Tibial artery (tissue), 4 donors: ENCODE results near the gene SYS1.

Source experiments
- DNase-seq, 2 donors: peaks; one replicate each; pipeline ENCODE4 v3.0.0-alpha.2; 2019
- H3K27ac ChIP-seq, 2 donors: fragments of 200-600 bp; sonication (generic) in 1 of 2; 1 replicate in 1 of 2; 2 replicates in 1 of 2; pipeline ENCODE4 v1.5.1; 2018 to 2019; ENCODE audit warnings: mild to moderate bottlenecking in 1 of 2
- H3K27me3 ChIP-seq, 2 donors: fragments of 200-600 bp; sonication (generic) in 1 of 2; one replicate each; pipeline versions ENCODE4 v1.5.1 to v1.6.0; 2016 to 2019
- H3K36me3 ChIP-seq, 3 donors: fragments of 200-600 bp; sonication (generic) in 2 of 3; one replicate each; pipeline ENCODE4 v1.5.1; 2016 to 2019; ENCODE audit warnings: mild to moderate bottlenecking in 2 of 3
- H3K4me1 ChIP-seq, 4 donors: fragments of 200-600 bp; sonication (generic) in 2 of 4; 1 replicate in 3 of 4; 2 replicates in 1 of 4; pipeline ENCODE4 v1.5.1; 2016 to 2019
- H3K4me3 ChIP-seq, 2 donors: fragments of 200-600 bp; sonication (generic) in 1 of 2; 1 replicate in 1 of 2; 2 replicates in 1 of 2; pipeline ENCODE4 v1.5.1; 2018 to 2019; ENCODE audit warnings: mild to moderate bottlenecking in 2 of 2
- H3K9me3 ChIP-seq, 3 donors: fragments of 200-600 bp; sonication (generic) in 1 of 3; one replicate each; pipeline ENCODE4 v1.5.1; 2016 to 2019
- CTCF ChIP-seq, 2 experiments: fragments of 200-600 bp in 1 of 2; fragments of 450-650 bp in 1 of 2; IDR thresholded peaks; one replicate each; pipeline ENCODE4 v1.5.1; 2017 to 2019; ENCODE audit warnings: antibody characterized with exemption in 2 of 2, mild to moderate bottlenecking in 1 of 2, moderate library complexity in 1 of 2
- intact Hi-C: fragments of 100-400 bp; cut with DNase I; formaldehyde crosslinking; loops from one replicate; pipeline ENCODE4 v1.15.0; 2023; ENCODE audit warnings: low total_unique reads

Gene SYS1

GRCh38 chr20:45378191-45378590 lies 15.2 kb downstream of the SYS1 start, which contains the start of gene TP53TG5:
Gene TP53TG5 (minus strand): TSS chr20:45378325. CDS start chr20:45378236, 89 bp downstream.
- no peak for DNase-seq
- H3K27me3 ChIP-seq, result no peaks in the 10 kb centered on the region
- H3K9me3 ChIP-seq, result no peaks in the 10 kb centered on the region
- H3K27ac ChIP-seq, result peak within 1 kb of the TSS in 1 of 2 donors; percentile 94
- no peak for TF ChIP-seq CTCF (IDR thresholded peaks at IDR 0.05)
- no peaks in the 10 kb centered on the region for H3K36me3 ChIP-seq
- no peak within 1 kb of the TSS for H3K4me3 ChIP-seq
- H3K4me1 ChIP-seq, result peaks cover 0 to 24% (median 6%) of the 10 kb centered on the region in 4 donors
- intact Hi-C loops, result no loop called here

DNA sequence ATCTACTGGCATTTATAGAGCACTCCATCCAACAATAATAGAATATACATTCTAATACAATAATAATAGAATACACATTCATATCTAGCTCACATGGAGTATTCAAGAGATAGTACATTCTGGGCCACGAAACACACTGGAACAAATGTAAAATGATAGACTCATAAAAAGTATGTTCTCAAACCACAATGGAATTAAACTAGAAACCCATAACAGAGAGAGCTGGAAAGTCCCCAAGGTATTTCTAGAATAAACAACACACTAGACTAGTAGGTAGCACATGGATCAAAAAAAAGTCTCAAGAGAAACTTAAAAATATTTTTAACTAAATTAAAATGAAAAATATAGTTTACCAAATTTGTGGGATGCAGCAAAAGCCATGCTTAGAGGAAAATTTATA lies 24.3 kb downstream of the SYS1 start:
- Histone ChIP-seq H3K4me1 (no peaks in the 10 kb centered on the region), H3K9me3 (no peaks in the 10 kb centered on the region), H3K4me3 (no peak overlapping the region), H3K27ac (no peak overlapping the region), H3K36me3 (no peaks in the 10 kb centered on the region), H3K27me3 (no peaks in the 10 kb centered on the region)
- TF ChIP-seq CTCF (IDR thresholded peaks at IDR 0.05), result no peak
- intact Hi-C loops, result no loop called here
- no peak for DNase-seq

DNA sequence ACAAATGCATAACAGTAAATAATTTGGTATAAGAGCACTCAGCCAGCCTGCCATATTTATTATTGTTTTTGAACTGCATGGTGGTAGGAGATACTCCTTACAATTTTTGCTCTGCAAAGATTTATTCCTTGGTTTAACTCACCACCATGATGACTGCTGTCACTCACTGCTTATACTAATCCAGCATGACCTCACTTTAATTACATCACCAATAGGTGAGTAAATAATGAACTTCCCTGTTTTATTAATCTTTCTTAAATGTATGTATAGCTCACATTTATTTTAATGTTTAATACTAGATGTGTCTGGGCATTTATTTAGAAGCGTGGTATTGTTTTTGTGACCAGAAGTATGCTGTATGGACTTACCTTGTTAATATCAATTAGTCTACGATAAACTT lies 28.0 kb downstream of the SYS1 start:
- DNase-seq, result no peak
- no peak for TF ChIP-seq CTCF (IDR thresholded peaks at IDR 0.05)
- Histone ChIP-seq H3K4me3 (no peak overlapping the region), H3K4me1 (no peaks in the 10 kb centered on the region), H3K27ac (no peak overlapping the region), H3K27me3 (no peaks in the 10 kb centered on the region), H3K36me3 (peaks cover 0 to 8% (median 0%) of the 10 kb centered on the region in 3 donors), H3K9me3 (no peaks in the 10 kb centered on the region)
- intact Hi-C loops, result no loop called here

GRCh38 chr20:45391559-45391958 lies 28.6 kb downstream of the SYS1 start:
- Histone ChIP-seq H3K4me1 (no peaks in the 10 kb centered on the region), H3K27me3 (no peaks in the 10 kb centered on the region), H3K36me3 (peaks cover 0 to 8% (median 0%) of the 10 kb centered on the region in 3 donors), H3K9me3 (no peaks in the 10 kb centered on the region), H3K27ac (no peak overlapping the region), H3K4me3 (no peak overlapping the region)
- intact Hi-C loops, result no loop called here
- DNase-seq, result no peak
- no peak for TF ChIP-seq CTCF (IDR thresholded peaks at IDR 0.05)

- Histone ChIP-seq H3K9me3 (no peaks in the 10 kb centered on the region), H3K36me3 (peaks cover 0 to 8% (median 0%) of the 10 kb centered on the region in 3 donors), H3K27me3 (no peaks in the 10 kb centered on the region), H3K4me1 (no peaks in the 10 kb centered on the region), H3K4me3 (no peak overlapping the region), H3K27ac (no peak overlapping the region)
- TF ChIP-seq CTCF (IDR thresholded peaks at IDR 0.05), result peak in 1 of 2 experiments; percentile 10
- DNase-seq, result no peak
- intact Hi-C loops, result no loop called here
Measured at GRCh38 chr20:45392733-45393132, 29.8 kb downstream of the SYS1 start.
